IMR-90 (cell line): ENCODE measurements around the gene FAM228B.

Experiments
- BHLHE40 ChIP-seq: fragments of 150-350 bp; IDR thresholded peaks from 2 replicates; pipeline ENCODE4 v1.6.1; 2016; ENCODE audit warnings: mild to moderate bottlenecking, low read depth, low read length
- CEBPB ChIP-seq: IDR thresholded peaks from 2 replicates; pipeline ENCODE4 v1.6.1; 2012; ENCODE audit warnings: low read depth, low read length, improper control_type of control experiment
- CHD1 ChIP-seq: IDR thresholded peaks from 2 replicates; pipeline ENCODE4 v1.6.1; 2012; ENCODE audit warnings: low read depth, low read length, improper control_type of control experiment
- CTCF ChIP-seq: conservative IDR thresholded peaks from 2 replicates; pipeline ENCODE4 v1.5.1; 2012; ENCODE audit warnings: mild to moderate bottlenecking, low read depth, low read length, improper control_type of control experiment
- FOS ChIP-seq: fragments of 150-350 bp; IDR thresholded peaks from 2 replicates; pipeline ENCODE4 v1.6.1; 2016; ENCODE audit warnings: low read depth, low read length
- MAFK ChIP-seq: IDR thresholded peaks from 2 replicates; pipeline ENCODE4 v1.6.1; 2012; ENCODE audit warnings: low read depth, low read length, improper control_type of control experiment
- MAZ ChIP-seq: IDR thresholded peaks from 2 replicates; pipeline ENCODE4 v1.6.1; 2012; ENCODE audit warnings: low read depth, mild to moderate bottlenecking, low read length, improper control_type of control experiment, moderate library complexity, borderline replicate concordance
- POLR2A ChIP-seq: IDR thresholded peaks from 2 replicates; pipeline ENCODE4 v1.6.1; 2012; ENCODE audit warnings: mild to moderate bottlenecking, low read depth, low read length
- RAD21 ChIP-seq: IDR thresholded peaks from 2 replicates; pipeline ENCODE4 v1.6.1; 2012; ENCODE audit warnings: low read length, improper control_type of control experiment
- RCOR1 ChIP-seq: IDR thresholded peaks from 2 replicates; pipeline ENCODE4 v1.6.1; 2012; ENCODE audit warnings: mild to moderate bottlenecking, low read length, improper control_type of control experiment; ENCODE audit not compliant: insufficient replicate concordance
- RFX5 ChIP-seq: IDR thresholded peaks from 2 replicates; pipeline ENCODE4 v1.8.0; 2012; ENCODE audit warnings: low read depth, mild to moderate bottlenecking, low read length, moderate library complexity
- SMC3 ChIP-seq: fragments of 150-350 bp; IDR thresholded peaks from 2 replicates; pipeline ENCODE4 v1.6.1; 2016; ENCODE audit warnings: low read depth, mild to moderate bottlenecking, antibody characterized with exemption, low read length, moderate library complexity
- USF2 ChIP-seq: fragments of 150-350 bp; IDR thresholded peaks from 2 replicates; pipeline ENCODE4 v1.6.1; 2017; ENCODE audit warnings: mild to moderate bottlenecking, antibody characterized with exemption, low read length, low read depth

GRCh38 chr2:24191848-24192247 is 68.6 kb downstream of the FAM228B start:
- TF ChIP-seq CTCF (no peak), POLR2A (no peak), CEBPB (no peak), RAD21 (no peak), SMC3 (no peak), BHLHE40 (no peak), MAZ (no peak), MAFK (no peak), RCOR1 (no peak), USF2 (no peak), FOS (no peak), RFX5 (no peak), CHD1 (no peak)
